ENCODE results near the gene SLC25A29.

DNA sequence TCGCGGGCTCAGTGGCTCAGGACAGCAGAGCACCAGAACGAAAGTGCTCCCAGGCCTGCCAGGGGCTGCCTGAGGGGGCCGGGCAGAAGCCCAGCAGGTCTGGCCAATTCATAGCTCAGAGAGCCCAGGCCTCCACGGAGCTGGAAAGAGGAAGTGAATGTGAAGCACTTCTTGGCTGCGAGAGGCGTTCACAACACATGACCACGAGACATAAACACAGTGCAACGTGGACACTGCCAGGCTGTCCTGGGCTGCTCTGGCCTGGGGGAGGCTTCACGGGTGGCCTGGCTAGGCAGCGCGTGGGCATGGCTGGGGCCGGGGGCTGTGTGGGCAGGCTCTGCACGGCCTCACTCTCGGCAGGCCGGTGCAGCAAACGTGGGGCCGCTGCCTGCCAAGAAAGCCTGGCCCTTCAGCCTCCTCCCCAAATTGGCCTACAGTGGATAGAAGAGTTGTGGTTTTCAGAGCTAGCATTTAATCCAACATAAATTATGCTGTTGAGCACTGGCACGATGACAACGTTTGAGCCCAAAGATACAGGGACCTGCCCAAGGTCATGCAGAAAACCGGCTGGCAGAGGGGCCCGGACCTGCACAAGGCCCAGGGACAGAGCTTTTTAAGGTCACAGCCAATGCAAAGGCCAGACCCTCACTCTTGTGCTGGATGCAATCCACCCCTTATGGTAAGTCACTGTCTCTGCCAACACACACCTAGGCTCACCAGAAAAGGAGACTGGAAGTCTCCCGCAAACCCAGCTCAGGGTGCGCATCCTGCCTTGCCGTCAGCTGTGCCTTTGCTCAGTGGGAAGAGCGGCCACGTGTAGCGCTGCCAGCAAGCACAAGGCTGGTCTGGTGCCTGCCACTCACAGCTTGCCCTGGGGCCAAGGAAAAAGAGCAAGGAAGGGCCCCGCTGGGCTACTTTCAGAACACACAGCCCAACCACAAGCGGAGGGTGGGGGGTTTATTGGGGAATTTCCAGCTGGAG lies 8.6 kb downstream of the SLC25A29 start:
- TF ChIP-seq GATA3 (IDR thresholded peaks at IDR 0.05; ENCODE audit: low read depth, low read length) (no peak), GATA2 (IDR thresholded peaks at IDR 0.05; ENCODE audit: low read depth, low read length) (no peak)
